HG02642 (cell line): ENCODE measurements around the gene KIAA1549.
"Not testable (repeated sequence)": the region's sequence is repeated elsewhere in the genome, so short reads cannot be mapped to it uniquely, and the experiment has no call there.

Experiments used
- ATAC-seq: cut with Tn5 transposase; IDR thresholded peaks from one replicate; pipeline ENCODE4 v1.9.1; 2021; ENCODE audit warnings: mild to moderate bottlenecking; ENCODE audit not compliant: unreplicated experiment, poor library complexity

Gene KIAA1549

GRCh38 chr7:138945821-138946220 lies 35.4 kb downstream of the KIAA1549 start:
- ATAC-seq: no peak

GRCh38 chr7:138945154-138945553 lies 36.0 kb downstream of the KIAA1549 start:
- ATAC-seq: no peak

DNA sequence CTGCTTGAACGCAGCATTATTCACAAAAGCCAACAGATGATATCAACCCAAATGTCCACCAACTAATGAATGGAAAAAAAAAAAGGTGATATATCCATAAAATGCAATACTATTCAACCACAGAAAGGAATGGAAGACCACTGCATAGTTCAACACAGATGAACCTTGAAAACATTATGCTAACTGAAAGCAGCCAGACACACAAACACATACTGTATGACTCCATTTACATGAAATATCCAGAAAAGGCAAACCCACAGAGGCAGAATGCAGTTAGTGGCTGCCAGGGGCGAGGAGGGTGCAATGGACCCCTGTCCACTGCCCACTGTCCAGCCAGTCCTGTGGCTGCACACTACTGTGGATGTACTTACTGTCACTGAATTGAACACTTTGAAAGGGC lies 36.6 kb downstream of the KIAA1549 start:
- no peak for ATAC-seq

- ATAC-seq: no peak
Measured at GRCh38 chr7:138943061-138943460, 38.1 kb downstream of the KIAA1549 start.

GRCh38 chr7:138941545-138941944 lies 39.6 kb downstream of the KIAA1549 start:
- no peak for ATAC-seq

DNA sequence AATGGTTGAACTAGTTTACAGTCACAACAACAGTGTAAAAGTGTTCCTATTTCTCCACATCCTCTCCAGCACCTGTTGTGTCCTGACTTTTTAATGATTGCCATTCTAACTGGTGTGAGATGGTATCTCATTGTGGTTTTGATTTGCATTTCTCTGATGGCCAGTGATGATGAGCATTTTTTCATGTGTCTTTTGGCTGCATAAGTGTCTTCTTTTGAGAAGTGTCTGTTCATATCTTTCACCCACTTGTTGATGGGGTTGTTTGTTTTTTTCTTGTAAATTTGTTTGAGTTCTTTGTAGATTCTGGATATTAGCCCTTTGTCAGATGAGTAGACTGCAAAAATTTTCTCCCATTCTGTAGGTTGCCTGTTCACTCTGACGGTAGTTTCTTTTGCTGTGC lies 40.6 kb downstream of the KIAA1549 start:
- not testable (repeated sequence) for ATAC-seq

DNA sequence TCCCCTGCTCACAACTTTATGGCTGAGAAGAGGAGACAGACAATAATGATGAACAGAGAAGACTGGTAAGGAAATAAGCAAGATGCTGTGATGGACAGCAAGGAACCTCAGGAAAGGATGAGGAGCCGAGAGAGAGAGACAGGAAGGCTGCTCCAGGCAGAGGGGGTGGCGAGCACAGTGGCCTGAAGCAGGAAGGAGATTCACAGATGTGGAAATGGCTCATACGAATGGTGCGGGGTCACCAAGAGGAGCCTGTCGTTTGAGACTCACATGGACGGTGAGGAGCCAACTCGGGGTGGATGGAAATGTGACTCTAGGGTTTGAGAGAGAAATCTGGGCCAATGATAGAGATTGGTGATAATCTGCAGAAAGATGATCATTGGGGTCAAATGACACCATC lies 43.7 kb downstream of the KIAA1549 start:
- no peak for ATAC-seq

- no peak for ATAC-seq
Measured at GRCh38 chr7:138935465-138936011, 45.7 kb downstream of the KIAA1549 start.

DNA sequence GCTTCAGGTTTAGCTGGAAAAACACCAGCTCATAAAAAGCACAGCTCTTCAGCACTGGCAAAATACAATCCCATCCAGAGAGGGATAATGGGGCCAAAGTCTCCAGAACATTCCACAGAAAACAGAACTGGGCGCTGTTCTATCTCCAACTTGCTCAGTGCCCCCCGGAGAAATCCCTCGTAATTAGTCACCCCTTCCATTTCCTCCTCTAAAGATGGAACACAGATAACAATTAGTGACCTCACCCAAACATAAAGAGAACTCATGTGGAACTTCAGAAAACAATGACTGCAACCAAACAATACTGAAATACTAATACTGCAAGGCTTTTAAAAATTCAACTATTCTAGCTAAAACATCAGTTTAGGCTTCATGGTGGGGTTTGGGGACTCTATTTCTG lies 46.3 kb downstream of the KIAA1549 start:
- ATAC-seq: no peak

GRCh38 chr7:138934367-138934766 lies 46.8 kb downstream of the KIAA1549 start:
- ATAC-seq: no peak

DNA sequence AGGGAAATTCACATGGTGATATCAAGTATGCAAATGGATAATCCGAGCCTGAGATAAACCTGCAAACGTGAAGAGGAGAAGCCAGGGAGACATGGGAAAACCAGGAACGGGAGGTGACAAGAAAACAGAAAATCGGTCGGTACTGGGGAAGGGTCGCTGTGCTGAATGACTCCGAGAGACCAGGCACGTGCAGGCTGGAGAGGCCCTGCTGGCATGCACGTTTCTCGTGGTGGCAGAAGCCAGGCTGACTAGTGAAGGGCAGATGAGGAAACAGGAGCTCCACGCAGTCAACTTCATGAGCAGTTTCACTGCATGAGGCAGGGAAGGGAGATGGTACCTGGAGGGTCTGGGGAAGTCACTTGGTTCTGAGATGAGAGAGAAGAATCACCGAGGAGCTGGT lies 48.3 kb downstream of the KIAA1549 start:
- ATAC-seq: no peak

DNA sequence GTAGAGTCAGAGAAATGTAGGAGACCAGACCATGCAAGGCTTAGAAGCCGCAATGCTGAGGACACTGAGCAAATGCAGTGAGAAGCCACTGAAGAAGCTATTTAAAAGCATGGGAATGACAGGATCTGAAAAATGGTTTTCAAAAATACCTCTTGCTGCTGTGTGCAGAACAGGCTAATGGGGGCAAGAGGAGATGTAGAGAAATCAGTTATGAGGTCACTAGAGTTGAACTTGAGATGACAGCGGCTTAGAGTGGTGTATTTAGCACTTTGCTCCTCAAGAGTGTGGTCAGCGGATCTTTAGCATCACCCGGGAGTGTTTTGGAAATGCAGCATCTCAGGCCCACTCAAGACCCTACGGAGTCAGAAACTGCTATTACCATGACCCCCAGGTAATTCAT lies 48.8 kb downstream of the KIAA1549 start:
- no peak for ATAC-seq

GRCh38 chr7:138929969-138930368 lies 51.2 kb downstream of the KIAA1549 start:
- ATAC-seq: no peak

DNA sequence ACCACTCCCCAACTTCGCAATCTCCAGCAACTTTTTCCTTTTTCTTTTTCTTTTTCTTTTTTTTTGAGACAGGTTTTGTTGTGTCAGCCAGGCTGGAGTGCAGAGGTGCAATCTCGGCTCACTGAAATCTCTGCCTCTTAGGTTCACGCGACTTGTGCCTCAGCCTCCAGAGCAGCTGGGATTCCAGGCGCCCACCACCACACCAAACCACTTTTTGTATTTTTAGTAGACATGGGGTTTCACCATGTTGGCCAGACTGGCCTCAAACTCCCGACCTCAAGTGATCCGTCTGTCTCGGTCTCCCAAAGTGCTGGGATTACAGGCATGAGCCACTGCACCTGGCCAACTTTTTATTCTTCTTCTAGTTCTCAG lies 55.0 kb downstream of the KIAA1549 start:
- peak; percentile 11 for ATAC-seq

DNA sequence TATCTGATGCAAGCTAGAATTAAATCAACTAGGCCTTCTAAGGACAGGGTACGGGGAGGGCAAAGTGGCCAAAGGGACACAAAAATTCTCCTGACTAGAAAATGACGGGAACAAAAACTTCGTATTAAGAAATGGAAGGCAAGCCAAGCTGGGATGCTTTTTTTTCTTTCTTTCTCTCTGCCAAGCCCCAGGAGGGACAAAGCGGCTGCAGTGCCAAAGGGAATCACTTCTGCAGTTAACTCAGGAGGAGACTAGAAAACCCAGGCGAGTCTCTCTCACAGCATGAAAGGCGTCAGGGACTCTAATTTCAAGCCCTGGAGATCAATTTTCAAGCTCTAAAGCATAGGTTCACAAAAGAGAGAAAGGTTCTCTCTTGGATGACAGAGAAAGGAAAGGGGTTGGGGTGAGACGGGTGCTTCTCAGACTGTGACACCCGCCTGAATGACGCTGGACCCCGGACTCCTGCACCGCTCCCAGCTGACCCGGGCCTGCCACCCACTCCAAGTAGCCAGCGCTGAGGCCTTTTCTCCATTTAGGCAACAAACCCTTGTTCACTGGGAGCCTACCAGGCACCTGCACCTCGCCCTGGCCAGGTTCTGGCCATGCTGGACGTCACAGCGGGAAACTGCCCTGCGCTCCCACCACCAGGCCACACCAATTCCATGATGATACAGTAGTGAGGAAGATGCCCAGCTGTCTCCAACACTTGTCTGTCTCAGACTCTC lies 56.5 kb downstream of the KIAA1549 start:
- ATAC-seq: no peak

DNA sequence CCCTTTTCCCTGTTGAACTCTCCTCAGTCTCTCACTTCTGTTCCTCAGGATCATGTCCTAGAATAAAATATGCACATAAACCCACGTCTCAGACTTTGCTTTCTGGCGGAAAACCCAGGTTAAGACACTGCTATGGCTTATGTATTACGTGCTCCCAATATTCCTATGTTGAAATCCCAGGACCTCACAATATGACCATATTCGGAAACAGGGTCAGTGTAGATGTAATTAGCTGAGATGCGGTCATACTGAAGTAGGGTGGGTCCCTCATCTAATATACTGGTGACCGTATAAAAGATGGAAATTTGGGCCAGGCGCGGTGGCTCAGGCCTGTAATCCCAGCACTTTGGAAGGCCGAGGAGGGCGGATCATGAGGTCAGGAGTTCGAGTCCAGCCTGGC lies 59.9 kb downstream of the KIAA1549 start:
- no peak for ATAC-seq

DNA sequence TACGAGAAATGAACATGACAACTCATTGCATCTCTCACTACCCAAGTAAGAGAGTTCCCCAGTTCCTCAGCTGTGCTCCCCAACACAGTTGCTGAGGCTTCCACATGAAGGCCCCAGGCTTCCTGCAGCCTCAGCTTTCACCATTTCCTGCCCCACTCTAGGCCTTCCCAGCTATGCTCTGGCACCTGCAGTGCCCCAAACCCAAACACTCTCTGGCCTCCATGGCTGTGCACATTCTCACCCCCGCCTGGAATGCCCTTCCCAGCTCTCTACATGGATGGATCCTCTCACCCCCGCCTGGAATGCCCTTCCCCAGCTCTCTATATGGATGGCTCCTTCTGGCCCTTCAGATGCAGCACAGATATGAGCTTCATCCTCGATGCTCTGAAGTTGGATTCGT lies 61.3 kb downstream of the KIAA1549 start:
- ATAC-seq: no peak

- ATAC-seq: no peak
Measured at GRCh38 chr7:138919216-138919615, 62.0 kb downstream of the KIAA1549 start.

DNA sequence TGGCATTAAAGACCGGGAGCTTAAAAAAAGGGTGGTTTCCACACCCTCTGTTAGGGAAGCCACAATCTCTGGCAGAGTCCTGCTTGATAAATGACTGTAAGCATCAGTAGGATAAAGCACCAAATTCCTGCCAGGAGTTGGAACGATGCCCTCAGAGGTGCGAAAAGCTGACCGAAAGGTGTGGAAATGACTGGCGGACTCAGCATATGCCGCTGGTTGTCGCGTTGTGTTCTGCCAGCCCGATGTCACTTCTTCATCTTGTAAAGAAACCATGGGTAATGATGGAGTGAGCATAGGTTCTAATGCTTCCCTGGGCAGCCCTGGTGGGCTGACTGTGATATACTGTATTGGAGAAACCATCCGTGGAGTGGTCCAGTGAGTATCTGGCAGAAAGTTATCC lies 62.4 kb downstream of the KIAA1549 start:
- no peak for ATAC-seq

DNA sequence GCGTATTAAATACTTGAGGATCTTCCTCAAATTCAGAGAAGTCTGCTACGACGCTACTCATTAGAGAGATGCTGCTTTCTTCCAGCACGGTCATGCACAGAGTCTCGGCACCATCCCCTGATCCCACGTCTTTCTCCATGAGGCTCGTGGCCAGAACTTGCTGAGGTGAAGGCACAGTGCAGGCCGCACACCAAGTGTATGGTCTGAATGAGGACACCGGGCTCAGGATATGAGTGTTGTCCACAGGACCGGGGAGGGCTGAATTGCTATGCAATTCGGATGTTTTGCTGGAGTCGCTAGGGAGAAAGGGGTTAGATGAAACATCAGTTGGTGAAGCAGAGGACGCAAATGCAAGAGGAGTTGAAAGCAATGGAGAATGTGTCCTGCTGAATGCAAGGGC lies 63.0 kb downstream of the KIAA1549 start:
- ATAC-seq: no peak

GRCh38 chr7:138917771-138918170 lies 63.4 kb downstream of the KIAA1549 start:
- no peak for ATAC-seq

DNA sequence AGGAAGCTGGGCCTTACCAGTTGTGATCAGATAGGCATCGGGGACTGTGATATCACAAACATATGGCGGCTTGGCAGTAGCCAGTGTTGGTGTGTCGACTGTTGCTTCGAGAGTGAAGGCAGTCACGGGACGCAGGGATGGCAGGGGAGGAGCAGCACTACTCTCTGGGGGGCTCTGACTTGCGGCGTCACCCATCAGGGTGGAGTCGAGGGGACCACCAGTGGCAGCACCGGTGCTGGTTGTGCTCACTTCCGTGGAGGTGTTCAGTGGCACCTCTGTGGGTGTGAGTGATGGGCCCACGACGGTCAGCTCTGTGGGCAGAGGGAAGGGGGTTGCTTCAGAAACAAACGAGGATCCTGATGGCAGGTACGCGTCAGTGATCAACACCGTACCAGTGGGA lies 64.5 kb downstream of the KIAA1549 start:
- no peak for ATAC-seq
